A673 (cell line): ENCODE measurements around the gene PRRT4.

Experiments
- CTCF ChIP-seq: fragments of 300-800, 200-600 bp; sonication (generic); conservative IDR thresholded peaks from 2 replicates; pipeline ENCODE4 v1.5.1; 2017; ENCODE audit warnings: low read depth, mild to moderate bottlenecking, antibody characterized with exemption, low read length, moderate library complexity, mixed read lengths
- EZH2 ChIP-seq: fragments of 200-600 bp; sonication (generic); IDR thresholded peaks from 2 replicates; pipeline ENCODE4 v1.6.1; 2017; ENCODE audit warnings: borderline replicate concordance, low read depth, mild to moderate bottlenecking, mixed read lengths, antibody characterized with exemption, low read length; ENCODE audit not compliant: poor library complexity, severe bottlenecking

DNA sequence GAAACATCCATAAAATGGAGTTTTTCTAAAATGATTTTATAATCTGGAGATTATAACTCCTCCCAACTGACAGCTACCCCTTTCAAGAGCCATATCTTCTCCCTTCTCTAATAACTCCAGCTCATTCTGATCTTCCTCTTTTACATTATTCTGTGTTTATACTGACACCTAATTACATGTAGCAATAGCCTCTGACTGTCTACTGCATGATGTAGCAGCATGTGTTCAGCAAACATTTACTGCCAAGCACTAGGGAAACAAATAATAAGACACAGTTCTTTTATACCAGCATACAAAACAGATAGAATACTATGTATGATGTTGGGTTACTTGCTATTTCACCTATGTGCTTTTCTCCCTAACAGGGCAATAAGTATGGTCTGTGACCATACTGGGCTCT lies 38.5 kb downstream of the PRRT4 start:
- TF ChIP-seq CTCF, result no peak
- TF ChIP-seq EZH2, result no peak
